ENCODE results near the gene PPP2R2B. TPM values are rescaled to one million over a fixed set of nuclear protein-coding genes. Genes with fewer than 3 reads are reported as not detected.
"Not testable (repeated sequence)": the region's sequence is repeated elsewhere in the genome, so short reads cannot be mapped to it uniquely, and the experiment has no call there.

The PPP2R2B gene
- polyA plus RNA-seq, 1 donor = 0.76 TPM

- no peak for DNase-seq (ENCODE audit: low read depth)
These were observed 132.5 kb downstream of the PPP2R2B start for GRCh38 chr5:146745931-146746577.

GRCh38 chr5:146744068-146744745, 134.3 kb downstream of the PPP2R2B start:
- no peak for DNase-seq (ENCODE audit: low read depth)

GRCh38 chr5:146734936-146735577, 143.5 kb downstream of the PPP2R2B start:
- DNase-seq (ENCODE audit: low read depth) = no peak

- no peak for DNase-seq (ENCODE audit: low read depth)
These were observed 145.6 kb downstream of the PPP2R2B start for GRCh38 chr5:146732962-146733361.

- DNase-seq (ENCODE audit: low read depth) = no peak
These were observed 146.5 kb downstream of the PPP2R2B start for GRCh38 chr5:146731909-146732659.

DNA sequence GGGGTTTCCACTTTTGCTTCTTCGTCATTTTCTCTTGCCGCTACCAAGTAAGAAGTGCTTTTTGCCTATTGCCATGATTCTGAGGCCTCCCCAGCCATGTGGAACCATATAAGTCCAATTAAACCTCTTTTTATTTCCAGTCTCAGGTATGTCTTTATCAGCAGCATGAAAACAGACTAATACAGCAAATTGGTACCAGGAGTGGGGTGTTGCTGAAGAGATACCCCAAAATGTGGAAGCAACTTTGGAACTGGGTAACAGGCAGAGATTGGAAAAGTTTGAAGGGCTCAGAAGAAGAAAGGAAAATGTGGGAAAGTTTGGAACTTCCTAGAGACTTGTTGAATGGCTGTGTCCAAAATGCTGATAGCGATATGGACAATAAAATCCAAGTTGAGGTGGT, 149.8 kb downstream of the PPP2R2B start:
- DNase-seq (ENCODE audit: low read depth) = not testable (repeated sequence)

DNA sequence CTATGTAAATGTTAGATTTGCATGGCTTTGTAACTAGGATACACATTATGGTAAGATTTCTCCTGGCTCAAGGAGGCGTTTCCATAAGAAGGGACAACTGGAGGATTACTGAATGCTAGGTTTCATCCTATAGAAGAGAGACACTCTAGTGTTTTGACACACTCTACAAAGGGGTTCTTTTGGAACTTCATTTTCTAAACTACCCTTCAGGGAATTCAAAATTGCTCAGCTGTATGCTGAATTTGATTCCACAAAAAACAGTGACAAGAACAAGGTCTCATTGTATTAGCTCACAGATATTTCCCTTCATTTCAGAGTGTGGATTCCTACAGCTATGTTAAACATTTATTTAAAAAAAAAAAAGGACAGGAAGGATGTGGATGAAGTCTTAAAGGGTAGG, 151.7 kb downstream of the PPP2R2B start:
- DNase-seq (ENCODE audit: low read depth) = no peak

DNA sequence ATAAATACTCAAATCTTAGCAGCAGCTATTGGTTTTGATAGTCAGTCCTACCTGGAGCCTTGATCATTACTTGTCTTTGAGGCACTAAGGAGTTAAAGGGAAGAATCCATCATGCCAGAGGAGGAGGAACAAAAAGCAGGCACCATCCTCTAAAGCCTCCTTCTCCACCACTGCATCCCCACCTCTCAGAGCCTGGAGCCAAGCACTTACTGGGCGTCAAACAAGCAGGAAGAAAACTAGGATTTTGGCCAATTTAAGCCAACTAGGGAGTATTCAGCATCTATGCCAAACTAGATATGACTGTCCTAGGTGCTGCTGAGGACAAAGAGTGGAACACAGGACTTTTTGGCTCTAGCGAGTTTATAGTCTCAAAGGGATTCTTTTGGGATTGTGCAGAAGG, 152.5 kb downstream of the PPP2R2B start:
- DNase-seq (ENCODE audit: low read depth) = no peak

GRCh38 chr5:146725025-146725424, 153.5 kb downstream of the PPP2R2B start:
- DNase-seq (ENCODE audit: low read depth) = no peak

- DNase-seq (ENCODE audit: low read depth) = no peak
These were observed 156.2 kb downstream of the PPP2R2B start for GRCh38 chr5:146722361-146722779.

DNA sequence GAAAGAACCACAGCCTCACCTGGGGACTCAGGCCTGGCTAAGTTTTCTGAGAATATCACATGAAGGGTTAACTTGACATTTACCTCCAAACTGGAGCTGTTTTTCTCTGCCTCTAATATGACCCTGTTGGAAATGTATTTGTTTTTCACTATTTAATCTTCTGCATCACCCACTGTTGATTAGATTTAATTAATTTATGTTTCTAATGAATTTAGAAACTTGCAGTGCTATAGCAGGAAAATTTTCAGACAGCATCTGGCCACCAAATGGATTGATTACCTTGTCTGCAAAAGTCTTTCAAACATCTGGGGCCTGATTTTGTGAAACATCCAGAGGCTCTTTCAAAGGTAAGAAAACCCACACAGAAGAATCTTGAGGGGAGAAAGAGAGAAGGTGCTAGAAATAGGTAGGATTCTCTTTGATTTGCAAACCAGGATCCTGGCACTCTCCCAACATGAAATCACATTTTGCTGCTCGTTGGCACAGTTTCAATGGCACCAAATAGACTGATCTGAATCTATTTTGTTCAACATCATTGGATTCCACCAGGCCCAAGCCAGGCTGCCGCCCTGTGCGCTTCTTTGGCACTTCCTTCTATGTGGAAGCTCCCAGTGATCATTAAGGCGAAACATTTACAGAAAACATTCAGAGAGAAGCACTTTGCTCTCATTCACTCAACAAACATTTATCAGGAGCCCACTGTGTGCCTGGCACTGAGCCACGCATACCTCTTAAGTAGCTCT, 157.3 kb downstream of the PPP2R2B start:
- DNase-seq (ENCODE audit: low read depth) = no peak

- DNase-seq (ENCODE audit: low read depth) = no peak
These were observed 158.4 kb downstream of the PPP2R2B start for GRCh38 chr5:146720107-146720506.

- no peak for DNase-seq (ENCODE audit: low read depth)
These were observed 159.4 kb downstream of the PPP2R2B start for GRCh38 chr5:146719179-146719578.

DNA sequence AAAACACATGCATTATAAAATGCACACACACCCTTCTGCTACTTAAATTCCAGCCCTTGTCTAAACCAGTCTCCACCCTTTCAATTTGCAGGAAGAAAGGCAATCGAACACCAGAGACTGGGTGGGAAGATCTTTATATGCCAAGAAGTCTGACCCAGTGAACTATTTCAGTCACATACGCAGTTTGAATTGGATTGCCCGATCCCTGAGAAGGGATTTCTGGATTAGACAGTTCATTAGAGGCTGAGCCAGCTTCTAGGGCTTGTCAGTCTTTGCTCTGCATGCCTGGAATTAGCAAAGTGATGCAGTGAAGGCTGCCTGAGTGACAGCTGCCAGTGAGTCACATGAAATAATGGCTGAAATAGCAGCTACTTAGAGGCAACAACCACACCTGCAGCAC, 159.9 kb downstream of the PPP2R2B start:
- peak; percentile 8 for DNase-seq (ENCODE audit: low read depth)

- DNase-seq (ENCODE audit: low read depth) = no peak
These were observed 160.6 kb downstream of the PPP2R2B start for GRCh38 chr5:146717951-146718350.

DNA sequence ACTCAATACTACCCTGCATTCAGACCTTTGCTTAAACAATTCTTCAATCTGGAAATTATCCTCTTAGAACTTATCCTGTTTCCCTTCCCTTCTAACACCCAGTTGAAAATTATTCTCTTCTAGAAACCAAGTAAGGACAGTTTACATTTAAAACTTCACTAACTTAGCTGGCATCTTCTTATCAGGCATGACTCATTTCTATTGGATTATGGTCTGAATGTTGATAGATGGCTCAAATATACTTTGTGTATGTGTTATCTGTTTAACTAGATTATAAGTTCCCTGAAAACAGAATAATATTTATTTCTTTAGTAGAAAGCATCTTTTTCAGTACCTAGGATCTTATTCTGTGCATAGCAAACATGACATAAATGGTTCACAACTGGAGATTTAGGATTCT, 161.9 kb downstream of the PPP2R2B start:
- no peak for DNase-seq (ENCODE audit: low read depth)

- DNase-seq (ENCODE audit: low read depth) = no peak
These were observed 168.2 kb downstream of the PPP2R2B start for GRCh38 chr5:146710348-146710747.

DNA sequence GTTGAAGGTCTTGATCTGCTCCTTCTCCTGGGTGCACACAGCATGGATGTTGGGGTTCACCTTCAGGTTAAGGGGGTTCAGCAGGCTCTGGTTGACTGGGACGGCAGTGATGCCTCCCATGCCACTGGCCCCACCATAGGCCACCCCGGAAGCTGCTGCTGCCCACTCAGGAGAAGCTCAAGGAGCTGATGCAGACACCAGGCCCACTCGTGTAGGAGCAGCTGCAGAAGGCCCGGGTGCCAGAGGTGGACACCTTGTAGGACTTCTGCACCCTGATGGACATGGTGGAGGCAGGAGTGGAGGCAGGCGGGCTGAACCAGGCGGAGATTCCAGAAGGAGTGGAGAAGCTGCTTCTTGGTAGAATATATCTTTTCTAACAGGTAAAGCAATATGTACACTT, 171.2 kb downstream of the PPP2R2B start:
- no peak for DNase-seq (ENCODE audit: low read depth)

DNA sequence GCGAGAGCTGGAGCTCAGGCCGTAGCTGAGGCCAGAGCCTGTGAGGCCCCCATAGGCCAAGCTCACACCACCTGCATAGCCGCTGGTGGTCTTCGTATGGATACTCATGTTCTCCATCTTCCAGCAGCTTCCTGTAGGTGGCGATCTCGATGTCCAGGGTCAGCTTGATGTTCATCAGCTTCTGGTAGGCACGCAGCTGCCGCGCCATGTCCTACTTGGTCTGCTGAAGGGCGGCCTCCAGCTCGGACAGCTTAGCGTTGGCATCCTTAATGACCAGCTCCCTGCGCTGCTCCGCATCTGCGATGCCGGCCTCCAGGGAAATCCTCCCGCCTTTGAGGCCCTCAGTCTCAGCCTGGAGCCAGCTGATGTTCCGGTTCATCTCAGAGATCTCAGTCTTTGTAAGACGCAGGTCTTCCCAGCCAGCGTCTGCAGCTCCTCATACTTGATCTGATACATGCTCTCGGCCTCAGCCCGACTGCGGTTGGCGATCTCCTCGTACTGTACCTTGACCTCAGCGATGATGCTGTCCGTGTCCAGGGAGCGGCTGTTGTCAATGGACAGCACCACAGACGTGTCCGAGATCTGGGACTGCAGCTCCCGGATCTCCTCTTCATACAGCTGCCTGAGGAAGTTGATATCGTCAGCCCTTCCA, 172.1 kb downstream of the PPP2R2B start:
- DNase-seq (ENCODE audit: low read depth) = no peak

DNA sequence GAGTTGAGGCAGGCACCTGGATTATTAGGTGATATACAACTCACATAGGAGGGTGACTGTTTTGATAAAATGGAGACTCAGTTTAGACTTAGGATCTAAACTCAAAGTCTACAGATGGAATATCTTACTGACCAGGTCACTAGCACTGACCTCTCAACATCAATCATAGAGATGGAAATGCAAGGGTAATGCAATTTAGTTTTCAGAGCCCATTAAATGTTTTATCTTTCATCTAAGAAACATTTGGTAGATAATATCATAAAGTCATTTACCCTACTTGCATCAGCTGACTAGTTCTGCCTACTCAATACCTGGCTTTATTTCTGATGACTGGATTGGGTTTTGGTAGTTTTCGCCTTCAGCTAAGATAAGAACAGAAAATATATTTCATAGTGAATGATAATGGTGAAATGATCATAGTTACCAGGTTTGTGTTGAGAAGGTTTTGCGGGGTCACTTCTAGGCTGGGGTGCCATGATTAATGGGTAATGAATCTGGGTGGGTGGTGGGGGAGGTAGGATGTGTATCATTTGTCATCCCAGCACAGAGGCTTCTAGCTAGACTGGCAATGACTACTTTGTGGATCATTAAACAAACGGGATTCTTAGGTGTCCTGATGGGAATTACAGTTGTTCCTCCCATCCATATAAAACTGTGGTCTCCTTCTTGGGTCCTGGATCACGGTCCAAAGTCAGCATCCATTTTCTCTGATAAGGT, 173.4 kb downstream of the PPP2R2B start:
- DNase-seq (ENCODE audit: low read depth) = no peak

Measured in forelimb muscle (tissue), 1 donor.